Measurements from ENCODE around the gene FGF22. TPM values are rescaled to one million over a fixed set of nuclear protein-coding genes. Genes with fewer than 3 reads are reported as not detected.

The FGF22 gene
- total RNA-seq, 3 donors from 2014 or later = 0.33 to 0.48 TPM; not detected in 1

DNA sequence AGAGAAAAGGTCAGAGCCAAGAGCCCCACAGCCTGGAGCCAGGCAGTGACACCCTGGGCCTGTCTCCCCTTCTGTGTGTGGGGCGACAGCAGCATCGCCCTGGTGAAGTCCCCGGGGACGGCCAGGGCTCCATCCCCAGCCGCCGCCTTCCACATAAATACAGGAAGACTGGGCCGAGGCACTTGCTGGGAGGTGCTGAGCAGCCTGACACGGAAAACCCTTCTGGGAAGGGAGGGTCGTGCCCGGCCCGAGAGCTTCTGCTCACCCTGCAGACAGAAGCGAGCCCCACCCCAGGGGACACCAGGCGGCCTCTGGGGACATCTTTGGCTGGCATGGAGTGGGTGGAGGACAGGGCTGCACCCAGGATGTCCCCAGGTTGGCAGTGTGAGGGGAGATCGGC, 5.1 kb downstream of the FGF22 start:
- Histone ChIP-seq H3K4me3 (no peak overlapping the region), H3K27me3 (no peaks in the 10 kb centered on the region), H3K4me1 (no peaks in the 10 kb centered on the region), H3K27ac (no peak overlapping the region), H3K9me3 (no peaks in the 10 kb centered on the region), H3K36me3 (no peaks in the 10 kb centered on the region)
- no peak for DNase-seq (ENCODE audit: low spot score in 2 of 2)
- intact Hi-C loops (cut with DNase I; ENCODE audit: low total_unique reads) = no loop called here
- TF ChIP-seq POLR2AphosphoS5 (IDR thresholded peaks at IDR 0.05) = no peak
- TF ChIP-seq, protein P1, sequence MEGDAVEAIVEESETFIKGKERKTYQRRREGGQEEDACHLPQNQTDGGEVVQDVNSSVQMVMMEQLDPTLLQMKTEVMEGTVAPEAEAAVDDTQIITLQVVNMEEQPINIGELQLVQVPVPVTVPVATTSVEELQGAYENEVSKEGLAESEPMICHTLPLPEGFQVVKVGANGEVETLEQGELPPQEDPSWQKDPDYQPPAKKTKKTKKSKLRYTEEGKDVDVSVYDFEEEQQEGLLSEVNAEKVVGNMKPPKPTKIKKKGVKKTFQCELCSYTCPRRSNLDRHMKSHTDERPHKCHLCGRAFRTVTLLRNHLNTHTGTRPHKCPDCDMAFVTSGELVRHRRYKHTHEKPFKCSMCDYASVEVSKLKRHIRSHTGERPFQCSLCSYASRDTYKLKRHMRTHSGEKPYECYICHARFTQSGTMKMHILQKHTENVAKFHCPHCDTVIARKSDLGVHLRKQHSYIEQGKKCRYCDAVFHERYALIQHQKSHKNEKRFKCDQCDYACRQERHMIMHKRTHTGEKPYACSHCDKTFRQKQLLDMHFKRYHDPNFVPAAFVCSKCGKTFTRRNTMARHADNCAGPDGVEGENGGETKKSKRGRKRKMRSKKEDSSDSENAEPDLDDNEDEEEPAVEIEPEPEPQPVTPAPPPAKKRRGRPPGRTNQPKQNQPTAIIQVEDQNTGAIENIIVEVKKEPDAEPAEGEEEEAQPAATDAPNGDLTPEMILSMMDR (IDR thresholded peaks at IDR 0.05) = no peak
- TF ChIP-seq POLR2A (IDR thresholded peaks at IDR 0.05) = no peak

DNA sequence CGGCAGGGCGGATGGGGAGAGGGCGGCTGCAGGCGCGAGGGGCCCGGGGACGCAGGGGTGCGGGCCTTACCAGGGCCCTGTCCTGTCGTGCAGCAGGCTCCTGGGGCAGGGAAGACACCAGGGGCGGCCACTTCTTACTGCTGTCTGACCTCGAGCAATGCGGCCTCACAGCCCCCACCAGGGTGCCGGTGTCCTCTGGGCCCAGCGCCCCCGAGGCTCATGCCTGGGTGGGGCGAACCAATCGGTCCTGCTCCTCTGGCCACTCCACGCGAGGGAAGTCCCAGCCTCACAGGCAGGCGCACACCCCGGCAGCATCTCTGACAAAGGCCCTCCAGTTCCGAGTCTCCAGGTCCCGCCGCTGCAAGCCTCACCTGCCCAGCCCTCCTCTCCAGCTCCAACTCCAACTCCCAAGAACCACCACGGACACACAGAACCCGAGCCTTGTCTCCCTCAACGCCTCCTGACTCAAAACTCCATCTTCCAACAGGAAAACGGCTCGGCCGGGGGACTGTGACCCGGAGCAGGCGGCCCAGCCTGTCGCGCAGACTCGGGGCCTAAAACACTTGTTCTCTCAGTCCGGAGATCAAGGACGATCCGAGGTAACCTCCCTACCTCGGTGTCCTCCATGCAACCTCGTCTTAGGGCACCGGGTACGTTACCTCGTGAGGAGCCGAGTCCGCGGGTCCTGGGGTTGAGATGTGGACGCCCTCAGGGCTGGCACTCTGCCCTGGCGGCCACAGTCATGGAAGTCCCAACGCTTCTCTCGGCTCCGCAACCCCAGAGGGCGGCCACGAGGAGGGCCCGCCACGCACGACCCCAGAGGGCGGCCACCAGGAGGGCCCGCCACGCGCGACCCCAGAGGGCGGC, 6.5 kb downstream of the FGF22 start:
- no peak for DNase-seq (ENCODE audit: low spot score in 2 of 2)
- Histone ChIP-seq H3K9me3 (no peaks in the 10 kb centered on the region), H3K4me1 (no peaks in the 10 kb centered on the region), H3K27ac (no peak overlapping the region), H3K27me3 (no peaks in the 10 kb centered on the region), H3K4me3 (no peak overlapping the region), H3K36me3 (no peaks in the 10 kb centered on the region)
- intact Hi-C loops (cut with DNase I; ENCODE audit: low total_unique reads) = no loop called here
- TF ChIP-seq POLR2AphosphoS5 (IDR thresholded peaks at IDR 0.05) (no peak), POLR2A (IDR thresholded peaks at IDR 0.05) (no peak)
- TF ChIP-seq, protein P1 (IDR thresholded peaks at IDR 0.05) = no peak

DNA sequence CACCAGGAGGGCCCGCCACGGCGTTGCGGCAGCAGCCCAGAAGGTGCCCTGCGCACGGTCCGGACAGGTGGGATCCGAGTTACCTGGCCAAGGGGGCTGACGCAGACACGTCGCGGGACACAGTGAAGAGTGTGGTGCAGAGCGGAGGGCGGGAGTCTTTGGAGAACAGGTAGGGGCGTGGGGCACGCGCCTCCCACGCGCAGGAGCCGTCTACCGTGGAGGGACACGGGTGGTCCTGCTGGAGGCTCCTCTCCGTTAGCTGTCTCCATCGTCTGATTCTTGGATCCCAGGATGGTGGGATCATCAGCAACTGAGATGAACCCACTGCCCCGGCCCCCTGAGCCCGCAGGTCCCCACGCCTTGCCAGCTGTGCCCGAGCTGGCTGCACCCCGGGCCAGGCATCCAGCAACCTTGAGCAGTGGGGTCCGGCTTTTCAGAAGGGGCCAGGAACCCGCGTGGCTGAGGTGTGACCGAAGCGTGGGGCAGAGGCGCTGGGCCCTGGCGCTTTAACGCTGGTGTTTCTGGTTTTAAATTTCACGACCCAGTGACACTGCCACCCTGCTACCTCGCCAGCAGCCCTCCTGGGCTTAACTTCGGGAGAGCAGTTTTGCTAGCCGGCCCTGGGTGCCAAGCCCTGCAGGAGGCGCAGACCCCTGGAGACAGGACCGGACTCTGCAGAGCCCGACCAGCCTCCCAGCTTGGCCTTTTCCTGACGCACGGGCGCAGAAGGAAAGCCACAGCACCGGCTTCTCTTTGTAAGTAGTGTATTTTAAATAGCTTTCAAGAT, 7.3 kb downstream of the FGF22 start:
- TF ChIP-seq POLR2AphosphoS5 (IDR thresholded peaks at IDR 0.05) (no peak), POLR2A (IDR thresholded peaks at IDR 0.05) (no peak)
- TF ChIP-seq, protein P1 (IDR thresholded peaks at IDR 0.05) = no peak
- intact Hi-C loops (cut with DNase I; ENCODE audit: low total_unique reads) = no loop called here
- H3K9me3 ChIP-seq = no peaks in the 10 kb centered on the region
- H3K4me3 ChIP-seq = no peak overlapping the region
- H3K27me3 ChIP-seq = no peaks in the 10 kb centered on the region
- H3K4me1 ChIP-seq = no peaks in the 10 kb centered on the region
- H3K36me3 ChIP-seq = no peaks in the 10 kb centered on the region
- no peak overlapping the region for H3K27ac ChIP-seq
- no peak for DNase-seq (ENCODE audit: low spot score in 2 of 2)

DNA sequence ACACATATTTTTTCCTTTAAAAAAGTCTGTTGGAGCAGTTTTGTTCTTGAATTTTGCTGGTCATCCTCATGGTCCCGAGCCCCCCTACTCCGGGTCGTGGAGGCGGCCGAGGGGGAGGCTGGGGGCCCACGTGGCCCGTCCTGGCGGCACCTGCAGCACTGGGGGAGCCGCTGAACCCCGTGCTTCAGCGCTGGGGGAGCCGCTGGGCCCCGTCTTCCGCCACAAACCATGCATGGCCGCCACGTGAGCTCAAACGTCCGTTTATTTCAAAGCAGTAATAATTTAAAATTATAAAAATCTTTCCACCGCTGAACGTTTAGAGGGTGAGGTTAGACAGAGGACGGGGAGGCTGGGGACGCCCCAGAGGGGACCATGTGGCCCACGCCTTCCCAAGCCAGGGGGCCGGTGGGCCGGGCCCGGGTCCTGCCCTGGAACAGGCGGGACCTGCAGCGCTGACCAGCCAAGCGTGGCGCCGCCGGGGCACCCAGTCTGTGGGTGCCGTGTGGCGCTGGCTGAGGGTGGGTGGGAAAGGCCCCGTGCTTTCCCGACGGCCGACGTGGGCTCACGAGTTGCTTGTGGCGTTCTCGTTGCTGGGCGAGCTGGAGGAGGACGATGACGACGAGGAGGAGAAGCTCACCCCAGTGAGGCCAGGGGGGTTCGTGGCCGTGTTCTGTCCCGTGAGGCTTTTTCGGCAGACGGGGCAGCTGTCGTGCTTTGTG, 8.0 kb downstream of the FGF22 start:
- Histone ChIP-seq H3K36me3 (no peaks in the 10 kb centered on the region), H3K27me3 (no peaks in the 10 kb centered on the region), H3K9me3 (no peaks in the 10 kb centered on the region), H3K4me3 (no peak overlapping the region), H3K4me1 (no peaks in the 10 kb centered on the region), H3K27ac (no peak overlapping the region)
- TF ChIP-seq POLR2AphosphoS5 (IDR thresholded peaks at IDR 0.05) (no peak), POLR2A (IDR thresholded peaks at IDR 0.05) (no peak)
- TF ChIP-seq, protein P1 (IDR thresholded peaks at IDR 0.05) = no peak
- intact Hi-C loops (cut with DNase I; ENCODE audit: low total_unique reads) = no loop called here
- no peak for DNase-seq (ENCODE audit: low spot score in 2 of 2)

All from breast epithelium (tissue), 4 donors.